Tibial nerve (tissue), 4 donors: ENCODE measurements around the gene PRRT4.

Experiments used
- EP300 ChIP-seq, 2 donors: sonication (generic); formaldehyde crosslinking; IDR thresholded peaks; one replicate each; pipeline ENCODE4 v1.6.1; 2017; ENCODE audit warnings: antibody characterized with exemption in 2 of 2, mild to moderate bottlenecking in 1 of 2
- TF ChIP-seq, protein P1 (sequence below), 5 experiments: fragments of 200-600 bp in 3 of 5; fragments of 450-650 bp in 2 of 5; sonication (generic) in 3 of 5; IDR thresholded peaks; one replicate each; pipeline ENCODE4 v1.5.1; 2016 to 2019; ENCODE audit warnings: antibody characterized with exemption in 5 of 5, mild to moderate bottlenecking in 3 of 5, moderate library complexity in 2 of 5

DNA sequence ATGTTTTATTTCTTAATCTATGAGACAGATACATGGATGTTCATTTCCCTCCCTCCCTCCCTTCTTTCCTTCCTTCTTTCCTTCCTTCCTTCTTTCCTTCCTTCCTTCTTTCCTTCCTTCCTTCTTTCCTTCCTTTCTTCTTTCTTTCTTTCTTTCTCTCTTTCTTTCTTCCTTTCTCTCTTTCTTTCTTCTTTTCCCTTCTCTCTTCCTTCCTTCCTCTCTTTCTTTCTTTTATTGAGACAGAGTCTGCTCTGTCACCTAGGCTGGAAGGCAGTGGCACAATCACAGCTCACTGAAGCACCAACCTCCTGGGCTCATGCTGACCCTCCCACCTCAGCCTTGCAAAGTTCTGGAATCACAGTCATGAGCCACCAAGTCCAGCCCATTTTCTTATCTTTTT, 5.5 kb upstream of the PRRT4 start:
- TF ChIP-seq, protein P1, sequence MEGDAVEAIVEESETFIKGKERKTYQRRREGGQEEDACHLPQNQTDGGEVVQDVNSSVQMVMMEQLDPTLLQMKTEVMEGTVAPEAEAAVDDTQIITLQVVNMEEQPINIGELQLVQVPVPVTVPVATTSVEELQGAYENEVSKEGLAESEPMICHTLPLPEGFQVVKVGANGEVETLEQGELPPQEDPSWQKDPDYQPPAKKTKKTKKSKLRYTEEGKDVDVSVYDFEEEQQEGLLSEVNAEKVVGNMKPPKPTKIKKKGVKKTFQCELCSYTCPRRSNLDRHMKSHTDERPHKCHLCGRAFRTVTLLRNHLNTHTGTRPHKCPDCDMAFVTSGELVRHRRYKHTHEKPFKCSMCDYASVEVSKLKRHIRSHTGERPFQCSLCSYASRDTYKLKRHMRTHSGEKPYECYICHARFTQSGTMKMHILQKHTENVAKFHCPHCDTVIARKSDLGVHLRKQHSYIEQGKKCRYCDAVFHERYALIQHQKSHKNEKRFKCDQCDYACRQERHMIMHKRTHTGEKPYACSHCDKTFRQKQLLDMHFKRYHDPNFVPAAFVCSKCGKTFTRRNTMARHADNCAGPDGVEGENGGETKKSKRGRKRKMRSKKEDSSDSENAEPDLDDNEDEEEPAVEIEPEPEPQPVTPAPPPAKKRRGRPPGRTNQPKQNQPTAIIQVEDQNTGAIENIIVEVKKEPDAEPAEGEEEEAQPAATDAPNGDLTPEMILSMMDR (IDR thresholded peaks at IDR 0.05), result no peak
- TF ChIP-seq EP300 (IDR thresholded peaks at IDR 0.05), result no peak
